SJSA1 (cell line): ENCODE data around the gene ZNF662. TPM values are rescaled to one million over a fixed set of nuclear protein-coding genes. Genes with fewer than 3 reads are reported as not detected.

Experiments used
- DNase-seq, 2 experiments: peaks; one replicate each; pipeline ENCODE4 v3.0.0-alpha.2; 2015 to 2020; ENCODE audit warnings: low spot score in 2 of 2, low read depth in 1 of 2
- H3K27ac ChIP-seq: fragments of 250-450 bp; sonication (Bioruptor Pico); 2 replicates; pipeline ENCODE4 v1.5.1; 2020; ENCODE audit warnings: mild to moderate bottlenecking, moderate library complexity
- H3K27me3 ChIP-seq: fragments of 250-450 bp; sonication (Bioruptor Pico); replicated peaks from 2 replicates; pipeline ENCODE4 v1.5.1; 2020; ENCODE audit warnings: mild to moderate bottlenecking, moderate library complexity
- H3K36me3 ChIP-seq: fragments of 250-450 bp; sonication (Bioruptor Pico); 2 replicates; pipeline ENCODE4 v1.5.1; 2020; ENCODE audit warnings: mild to moderate bottlenecking
- H3K4me1 ChIP-seq: fragments of 250-450 bp; sonication (Bioruptor Pico); replicated peaks from 2 replicates; pipeline ENCODE4 v1.6.1; 2021; ENCODE audit warnings: mild to moderate bottlenecking
- H3K4me3 ChIP-seq: fragments of 250-450 bp; sonication (Bioruptor Pico); 2 replicates; pipeline ENCODE4 v1.5.1; 2020; ENCODE audit warnings: mild to moderate bottlenecking
- H3K9me3 ChIP-seq: fragments of 250-450 bp; sonication (Bioruptor Pico); replicated peaks from 2 replicates; pipeline ENCODE4 v1.5.1; 2020; ENCODE audit warnings: mild to moderate bottlenecking
- total RNA-seq: library from RNA; depleted of rRNA; stranded (reverse); fragments of >200 nt; shearing (Covaris generic); gene quantifications from 2 replicates; pipeline ENCODE4 v1.2.3, GENCODE V29; 2014

Gene ZNF662
- total RNA-seq, 1 experiment from 2014 or later, result not detected

DNA sequence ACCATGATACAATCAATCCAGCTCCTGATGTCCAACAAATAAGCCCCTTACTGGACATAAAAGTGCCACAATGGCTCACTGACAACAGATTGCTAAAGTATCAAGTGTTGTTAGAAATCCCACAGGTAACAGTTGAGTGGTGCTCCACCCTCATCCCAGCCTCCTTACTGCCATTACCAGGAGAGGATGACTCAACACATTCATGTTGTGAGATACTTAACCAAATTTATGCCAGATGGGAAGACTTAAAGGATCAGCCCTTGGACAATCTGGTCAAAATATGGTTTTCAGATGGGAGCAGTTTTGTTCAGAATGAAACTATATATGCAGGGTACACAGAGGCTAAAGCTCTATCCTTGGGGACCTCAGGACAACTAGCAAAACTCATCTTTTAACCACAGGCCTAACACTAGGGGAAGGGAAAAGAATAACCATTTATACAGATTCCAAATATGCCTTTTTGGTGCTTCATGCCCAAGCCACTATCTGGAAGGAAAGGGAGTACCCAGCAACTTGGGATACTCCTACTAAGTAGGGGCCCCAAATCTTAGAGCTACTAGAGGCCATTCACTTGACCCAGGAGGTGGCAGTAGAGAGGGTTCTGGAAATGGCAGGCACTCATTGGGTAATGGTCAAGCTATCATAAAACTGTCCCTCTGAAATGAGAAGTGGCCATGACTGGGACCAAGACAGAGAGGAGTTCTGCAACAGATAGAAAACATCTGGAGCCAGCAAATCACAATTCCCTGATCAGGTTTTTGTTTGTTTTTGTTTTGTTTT, 6.9 kb upstream of the ZNF662 start:
- H3K36me3 ChIP-seq, result no peaks in the 10 kb centered on the region
- no peaks in the 10 kb centered on the region for H3K9me3 ChIP-seq
- no peak overlapping the region for H3K27ac ChIP-seq
- H3K4me3 ChIP-seq, result no peak overlapping the region
- no peak for DNase-seq
- H3K4me1 ChIP-seq, result no peaks in the 10 kb centered on the region
- H3K27me3 ChIP-seq, result no peaks in the 10 kb centered on the region

- H3K36me3 ChIP-seq, result no peaks in the 10 kb centered on the region
- no peak for DNase-seq
- no peaks in the 10 kb centered on the region for H3K27me3 ChIP-seq
- no peaks in the 10 kb centered on the region for H3K9me3 ChIP-seq
- H3K4me1 ChIP-seq, result no peaks in the 10 kb centered on the region
- H3K4me3 ChIP-seq, result no peak overlapping the region
- no peak overlapping the region for H3K27ac ChIP-seq
Measured at GRCh38 chr3:42900226-42901072, 5.5 kb upstream of the ZNF662 start.

GRCh38 chr3:42901073-42901415, 4.9 kb upstream of the ZNF662 start:
- Histone ChIP-seq H3K27ac (no peak overlapping the region), H3K36me3 (no peaks in the 10 kb centered on the region), H3K4me1 (no peaks in the 10 kb centered on the region), H3K9me3 (no peaks in the 10 kb centered on the region), H3K4me3 (no peak overlapping the region), H3K27me3 (no peaks in the 10 kb centered on the region)
- no peak for DNase-seq

DNA sequence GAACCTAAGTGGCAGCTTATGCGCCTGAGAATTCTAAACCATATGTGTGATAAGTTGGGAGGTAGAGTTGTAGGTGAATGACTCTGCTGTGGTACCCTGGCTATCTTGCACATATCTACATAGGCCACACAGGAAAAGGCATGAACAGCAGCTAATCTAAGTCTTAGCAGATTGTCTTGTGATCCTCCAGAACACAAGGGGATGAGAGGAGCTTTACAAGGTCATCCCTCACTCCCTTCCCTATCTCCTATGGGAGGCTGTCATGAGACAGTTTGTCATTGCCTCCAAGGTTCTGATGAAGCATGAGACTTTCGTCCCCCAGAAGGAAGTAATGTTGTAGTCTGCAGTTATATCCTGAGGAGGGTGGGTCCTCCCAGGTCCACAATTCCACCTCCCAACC, 3.7 kb upstream of the ZNF662 start:
- DNase-seq, result no peak
- Histone ChIP-seq H3K4me3 (no peak overlapping the region), H3K27ac (no peak overlapping the region), H3K36me3 (no peaks in the 10 kb centered on the region), H3K27me3 (no peaks in the 10 kb centered on the region), H3K9me3 (no peaks in the 10 kb centered on the region), H3K4me1 (no peaks in the 10 kb centered on the region)

DNA sequence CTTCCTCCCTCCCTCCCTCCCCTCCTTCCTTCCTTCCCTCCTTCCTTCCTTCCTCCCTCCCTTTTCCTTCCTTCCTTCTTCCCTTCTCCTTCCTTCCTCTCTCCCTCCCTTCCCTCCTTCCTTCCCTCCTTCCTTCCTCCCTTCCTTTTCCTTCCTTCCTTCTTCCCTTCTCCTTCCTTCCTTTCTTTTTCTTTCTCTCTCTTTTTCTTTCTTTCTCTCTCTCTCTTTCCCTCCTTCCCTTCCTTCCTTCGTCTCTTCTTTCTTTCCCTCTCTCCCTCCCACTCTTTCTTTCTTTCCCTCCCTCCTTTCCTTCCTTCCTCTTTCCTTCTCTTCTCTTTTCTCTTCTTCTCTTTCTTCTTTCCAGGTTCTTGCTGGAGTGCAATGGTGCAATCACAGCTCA, 1.9 kb upstream of the ZNF662 start:
- H3K4me3 ChIP-seq, result no peak overlapping the region
- H3K27ac ChIP-seq, result no peak overlapping the region
- no peaks in the 10 kb centered on the region for H3K36me3 ChIP-seq
- H3K9me3 ChIP-seq, result no peaks in the 10 kb centered on the region
- no peaks in the 10 kb centered on the region for H3K4me1 ChIP-seq
- H3K27me3 ChIP-seq, result no peaks in the 10 kb centered on the region
- DNase-seq, result no peak

- Histone ChIP-seq H3K4me3 (no peak overlapping the region), H3K9me3 (no peaks in the 10 kb centered on the region), H3K27ac (no peak overlapping the region), H3K4me1 (no peaks in the 10 kb centered on the region), H3K36me3 (no peaks in the 10 kb centered on the region), H3K27me3 (no peaks in the 10 kb centered on the region)
- no peak for DNase-seq
Measured at GRCh38 chr3:42905740-42906069, 237 bp upstream of the ZNF662 start.

DNA sequence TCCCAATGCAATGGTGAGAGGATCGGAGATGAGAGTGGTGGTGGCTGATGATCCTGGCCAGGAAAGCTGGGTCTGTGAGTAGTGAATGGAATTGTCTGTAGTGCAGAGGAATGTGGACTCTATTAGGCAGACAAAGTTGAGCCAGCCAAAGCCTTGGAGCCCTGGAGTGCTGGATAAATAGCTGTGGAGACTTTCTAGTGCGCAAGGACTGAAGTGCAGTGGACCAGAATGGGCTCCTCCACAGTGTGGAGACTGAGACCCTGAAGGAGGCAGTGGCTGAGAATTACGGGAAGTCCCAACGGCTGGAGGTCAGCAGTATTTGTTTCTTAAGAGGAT, 874 bp downstream of the ZNF662 start:
- Histone ChIP-seq H3K27ac (no peak overlapping the region), H3K27me3 (no peaks in the 10 kb centered on the region), H3K9me3 (no peaks in the 10 kb centered on the region; the same call in 1 of the 2 replicates), H3K4me3 (no peak overlapping the region), H3K4me1 (no peaks in the 10 kb centered on the region), H3K36me3 (no peaks in the 10 kb centered on the region)
- no peak for DNase-seq

- H3K9me3 ChIP-seq, result no peaks in the 10 kb centered on the region; the same call in 1 of the 2 replicates
- no peak for DNase-seq
- H3K27me3 ChIP-seq, result no peaks in the 10 kb centered on the region
- no peak overlapping the region for H3K27ac ChIP-seq
- H3K4me1 ChIP-seq, result no peaks in the 10 kb centered on the region
- no peaks in the 10 kb centered on the region for H3K36me3 ChIP-seq
- H3K4me3 ChIP-seq, result no peak overlapping the region
Measured at GRCh38 chr3:42908675-42909074, 2.7 kb downstream of the ZNF662 start.

DNA sequence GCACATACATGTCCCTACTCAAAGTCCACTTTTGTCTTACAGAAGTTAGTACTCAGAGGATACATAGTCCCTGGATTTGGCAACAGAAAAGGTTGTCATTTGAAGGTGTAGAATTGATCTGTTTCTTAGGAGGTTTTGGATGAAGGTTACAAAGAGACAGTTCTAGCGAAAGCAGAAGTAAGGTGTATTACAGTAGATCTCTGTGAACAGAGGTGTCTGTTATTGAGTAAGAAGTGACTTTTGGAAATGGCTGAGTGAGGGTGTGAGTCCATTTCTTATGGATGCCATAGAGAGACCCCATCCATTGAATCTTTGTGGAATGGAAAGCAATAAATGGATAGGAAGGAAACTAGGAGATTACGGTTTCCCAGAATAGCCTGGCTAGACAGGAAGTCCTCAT, 5.6 kb downstream of the ZNF662 start:
- Histone ChIP-seq H3K4me1 (no peaks in the 10 kb centered on the region), H3K27ac (no peak overlapping the region), H3K4me3 (no peak overlapping the region), H3K36me3 (no peaks in the 10 kb centered on the region), H3K9me3 (peaks cover 15% of the 10 kb centered on the region), H3K27me3 (no peaks in the 10 kb centered on the region)
- DNase-seq, result no peak

GRCh38 chr3:42914771-42915515, 9.0 kb downstream of the ZNF662 start:
- no peak for DNase-seq
- Histone ChIP-seq H3K9me3 (peaks cover 15% of the 10 kb centered on the region), H3K27ac (no peak overlapping the region), H3K4me1 (no peaks in the 10 kb centered on the region), H3K27me3 (no peaks in the 10 kb centered on the region), H3K36me3 (no peaks in the 10 kb centered on the region), H3K4me3 (no peak overlapping the region)

DNA sequence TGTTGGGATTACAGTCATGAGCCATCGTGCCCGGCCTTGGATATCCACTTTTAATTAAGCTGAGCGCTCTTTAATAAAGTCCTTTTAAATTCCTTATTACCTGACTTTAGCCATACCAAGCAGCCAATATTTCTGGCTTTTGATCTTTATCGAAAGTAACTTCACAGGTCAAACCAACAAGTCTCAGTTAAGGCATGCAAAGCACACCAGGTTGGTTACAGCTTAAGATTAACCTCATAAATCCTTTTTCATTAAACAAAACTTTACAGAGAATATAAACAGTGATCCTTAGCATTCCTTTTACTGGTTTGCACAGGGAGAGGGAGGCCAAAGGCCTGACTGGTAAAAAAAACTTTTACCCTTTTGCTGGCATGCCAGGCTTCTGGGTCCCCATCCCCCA, 17.7 kb downstream of the ZNF662 start:
- H3K27ac ChIP-seq, result no peak overlapping the region
- DNase-seq, result no peak
- H3K36me3 ChIP-seq, result no peaks in the 10 kb centered on the region
- no peaks in the 10 kb centered on the region for H3K27me3 ChIP-seq
- no peaks in the 10 kb centered on the region for H3K9me3 ChIP-seq
- no peaks in the 10 kb centered on the region for H3K4me1 ChIP-seq
- no peak overlapping the region for H3K4me3 ChIP-seq

- Histone ChIP-seq H3K4me1 (no peaks in the 10 kb centered on the region), H3K27ac (no peak overlapping the region), H3K9me3 (no peaks in the 10 kb centered on the region), H3K27me3 (no peaks in the 10 kb centered on the region), H3K4me3 (no peak overlapping the region), H3K36me3 (no peaks in the 10 kb centered on the region)
- no peak for DNase-seq
Measured at GRCh38 chr3:42926310-42926709, 20.4 kb downstream of the ZNF662 start.

DNA sequence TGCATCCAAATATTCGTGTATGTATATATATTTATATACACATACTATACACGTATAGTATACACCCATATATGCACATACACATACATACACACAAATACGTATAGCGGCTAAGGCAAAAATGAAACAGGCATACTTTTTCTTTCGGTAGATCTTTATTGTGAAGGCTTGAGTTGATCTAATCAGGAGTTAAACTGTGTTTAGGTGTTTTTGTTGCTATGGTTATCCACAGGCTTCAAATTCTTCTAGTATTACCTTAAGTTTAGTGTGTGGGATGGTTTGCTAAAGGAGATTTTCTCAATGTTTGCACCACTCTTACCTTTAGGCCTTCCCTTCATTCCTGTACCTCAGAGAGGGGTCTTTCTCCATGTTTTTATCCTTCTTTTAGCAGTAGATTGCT, 28.2 kb downstream of the ZNF662 start:
- H3K9me3 ChIP-seq, result no peaks in the 10 kb centered on the region
- H3K4me3 ChIP-seq, result no peak overlapping the region
- no peaks in the 10 kb centered on the region for H3K36me3 ChIP-seq
- H3K27me3 ChIP-seq, result no peaks in the 10 kb centered on the region
- H3K4me1 ChIP-seq, result no peaks in the 10 kb centered on the region
- H3K27ac ChIP-seq, result no peak overlapping the region
- no peak for DNase-seq

- Histone ChIP-seq H3K4me1 (no peaks in the 10 kb centered on the region), H3K4me3 (no peak overlapping the region), H3K9me3 (no peaks in the 10 kb centered on the region), H3K27me3 (no peaks in the 10 kb centered on the region), H3K27ac (no peak overlapping the region), H3K36me3 (no peaks in the 10 kb centered on the region)
- no peak for DNase-seq
Measured at GRCh38 chr3:42934910-42935309, 29.0 kb downstream of the ZNF662 start.
